ENCODE results near the gene MYADM. TPM values are rescaled to one million over a fixed set of nuclear protein-coding genes. Genes with fewer than 3 reads are reported as not detected.

Gene MYADM
- polyA plus RNA-seq, 3 donors from 2014 or later: 20.1 to 40.5 (median 34.0) TPM

Other genes starting within 250 kb of the MYADM start
- gene DPRX, start 235.9 kb upstream of the MYADM start, polyA plus RNA-seq: not detected
- gene NLRP12, start 43.6 kb upstream of the MYADM start, polyA plus RNA-seq: under 1 TPM in 2 of 3 donors, not detected in 1; 0.20 to 0.28 TPM
- not detected for gene PRKCG, start 14.3 kb downstream of the MYADM start, polyA plus RNA-seq
- not detected for gene CACNG7, start 41.4 kb downstream of the MYADM start, polyA plus RNA-seq
- not detected for gene CACNG8, start 95.1 kb downstream of the MYADM start, polyA plus RNA-seq
- not detected for gene CACNG6, start 123.8 kb downstream of the MYADM start, polyA plus RNA-seq
- 1 to 10 TPM in 1 of 3 donors, not detected in 2; 1.1 TPM for gene VSTM1, start 196.0 kb downstream of the MYADM start, polyA plus RNA-seq
- gene TARM1, start 213.5 kb downstream of the MYADM start, polyA plus RNA-seq: not detected
- gene OSCAR, start 232.9 kb downstream of the MYADM start, polyA plus RNA-seq: under 1 TPM in 2 of 3 donors, not detected in 1; 0.33 to 0.82 TPM
- 100 to 1,000 TPM; 367 to 704 (median 506) TPM for gene NDUFA3, start 235.0 kb downstream of the MYADM start, polyA plus RNA-seq
- 10 to 100 TPM; 20.1 to 26.4 (median 20.6) TPM for gene TFPT, start 247.8 kb downstream of the MYADM start, polyA plus RNA-seq
- gene PRPF31, start 247.9 kb downstream of the MYADM start, polyA plus RNA-seq: 10 to 100 TPM; 61.0 to 81.0 (median 72.7) TPM